OCI-LY7 (cell line): Measurements from ENCODE around the gene TXLNG.

ENCODE experiments used
- EZH2phosphoT487 ChIP-seq: fragments of 200-600 bp; sonication (generic); IDR thresholded peaks from 2 replicates; pipeline ENCODE4 v1.6.1; 2018; ENCODE audit warnings: low read depth, borderline replicate concordance, mild to moderate bottlenecking, mixed run types, antibody characterized with exemption, low read length, moderate library complexity, mixed read lengths
- TF ChIP-seq, protein P1 (sequence below): fragments of 200-600 bp; sonication (generic); conservative IDR thresholded peaks from 2 replicates; pipeline ENCODE4 v1.5.1; 2014; ENCODE audit warnings: mild to moderate bottlenecking, antibody characterized with exemption, low read length, moderate library complexity, mixed read lengths

DNA sequence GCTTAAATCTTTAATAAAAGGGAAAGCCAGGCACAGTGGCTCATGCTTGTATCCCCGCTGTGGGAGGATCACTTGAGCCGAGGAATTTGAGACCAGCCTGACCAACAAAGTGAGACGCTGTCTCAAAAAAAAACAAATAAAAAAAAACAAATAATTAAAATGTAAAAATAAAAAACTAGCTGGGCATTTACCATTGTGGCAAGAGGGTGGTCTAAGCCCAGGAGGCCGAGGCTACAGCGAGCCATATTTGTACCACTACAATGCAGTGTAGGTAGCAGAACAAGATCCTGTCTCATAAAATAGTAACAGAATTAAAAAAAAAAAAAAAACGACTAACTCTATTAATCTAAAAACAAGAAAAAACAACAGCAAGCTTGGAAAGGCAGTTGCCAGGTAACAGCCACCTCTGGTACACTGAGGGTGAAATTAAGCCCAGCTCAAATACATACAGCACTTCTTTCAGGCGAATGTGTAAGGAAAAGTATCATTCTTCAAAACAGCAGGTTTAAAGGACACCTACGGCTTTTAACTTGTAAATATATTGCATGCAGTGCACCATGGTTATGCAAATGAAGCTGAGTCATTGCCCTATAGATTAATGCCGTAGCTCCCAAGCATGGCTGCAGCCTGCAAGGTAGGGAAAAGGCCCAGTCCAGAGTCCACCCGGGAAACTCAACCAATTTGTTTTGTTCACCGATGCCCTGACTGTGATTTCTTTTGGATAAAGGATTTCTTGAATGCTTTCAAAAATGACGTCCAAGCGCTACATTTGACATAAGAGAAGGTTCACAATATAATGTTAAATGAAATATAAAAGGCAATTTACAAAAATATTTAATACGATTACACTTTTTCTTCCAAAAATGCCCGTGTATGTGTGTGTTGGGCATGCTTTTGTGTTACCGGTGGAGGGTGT lies 14.5 kb upstream of the TXLNG start:
- TF ChIP-seq, protein P1, sequence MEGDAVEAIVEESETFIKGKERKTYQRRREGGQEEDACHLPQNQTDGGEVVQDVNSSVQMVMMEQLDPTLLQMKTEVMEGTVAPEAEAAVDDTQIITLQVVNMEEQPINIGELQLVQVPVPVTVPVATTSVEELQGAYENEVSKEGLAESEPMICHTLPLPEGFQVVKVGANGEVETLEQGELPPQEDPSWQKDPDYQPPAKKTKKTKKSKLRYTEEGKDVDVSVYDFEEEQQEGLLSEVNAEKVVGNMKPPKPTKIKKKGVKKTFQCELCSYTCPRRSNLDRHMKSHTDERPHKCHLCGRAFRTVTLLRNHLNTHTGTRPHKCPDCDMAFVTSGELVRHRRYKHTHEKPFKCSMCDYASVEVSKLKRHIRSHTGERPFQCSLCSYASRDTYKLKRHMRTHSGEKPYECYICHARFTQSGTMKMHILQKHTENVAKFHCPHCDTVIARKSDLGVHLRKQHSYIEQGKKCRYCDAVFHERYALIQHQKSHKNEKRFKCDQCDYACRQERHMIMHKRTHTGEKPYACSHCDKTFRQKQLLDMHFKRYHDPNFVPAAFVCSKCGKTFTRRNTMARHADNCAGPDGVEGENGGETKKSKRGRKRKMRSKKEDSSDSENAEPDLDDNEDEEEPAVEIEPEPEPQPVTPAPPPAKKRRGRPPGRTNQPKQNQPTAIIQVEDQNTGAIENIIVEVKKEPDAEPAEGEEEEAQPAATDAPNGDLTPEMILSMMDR, result no peak
- TF ChIP-seq EZH2phosphoT487, result no peak
